ENCODE results near the gene ZNF177.
"Not testable (repeated sequence)": the region's sequence is repeated elsewhere in the genome, so short reads cannot be mapped to it uniquely, and the experiment has no call there.

Gene ZNF177

GRCh38 chr19:9362905-9363304, at the start of gene ZNF177:
Gene ZNF177 (plus strand): TSS chr19:9363013. CDS start chr19:9378312, 15,299 bp downstream.
- ATAC-seq, result no peak

GRCh38 chr19:9313756-9314155, 49.1 kb upstream of the ZNF177 start:
- no peak for ATAC-seq

GRCh38 chr19:9321338-9321737, 41.5 kb upstream of the ZNF177 start:
- no peak for ATAC-seq

DNA sequence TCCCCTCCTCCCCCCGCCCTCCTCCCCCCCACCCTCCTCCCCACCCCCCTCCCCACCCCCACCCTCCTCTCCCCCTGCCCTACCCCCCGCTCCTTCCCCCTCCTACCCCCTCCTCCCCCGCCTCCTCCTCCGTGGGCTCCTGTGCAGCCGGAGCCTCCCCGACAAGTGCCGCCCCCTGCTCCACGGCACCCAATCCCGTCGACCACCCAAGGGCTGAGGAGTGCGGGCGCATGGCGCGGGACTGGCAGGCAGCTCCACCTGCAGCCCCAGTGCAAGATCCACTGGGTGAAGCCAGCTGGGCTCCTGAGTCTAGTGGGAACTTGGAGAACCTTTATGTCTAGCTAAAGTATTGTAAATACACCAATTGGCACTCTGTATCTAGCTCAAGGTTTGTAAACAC, 41.1 kb upstream of the ZNF177 start:
- not testable (repeated sequence) for ATAC-seq

- not testable (repeated sequence) for ATAC-seq
Observed at GRCh38 chr19:9322201-9322600, 40.6 kb upstream of the ZNF177 start.

DNA sequence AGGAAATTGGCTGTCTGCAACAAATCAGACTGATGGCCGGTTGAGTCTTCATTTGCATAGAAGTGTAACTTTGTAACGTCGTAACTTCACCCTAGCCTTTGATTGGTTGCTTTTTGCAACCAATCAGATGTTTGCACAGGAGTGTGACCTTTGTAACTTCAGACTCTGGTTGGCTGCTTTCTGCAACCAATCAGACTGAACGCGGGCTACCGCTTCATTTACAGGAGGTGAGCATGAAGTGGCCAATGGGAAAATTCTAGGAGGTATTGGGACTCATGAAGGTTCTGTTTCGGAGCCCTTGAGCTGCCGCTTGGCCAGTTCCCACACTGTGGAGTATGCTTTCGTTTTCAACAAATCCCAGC, 39.3 kb upstream of the ZNF177 start:
- peak; percentile 39 for ATAC-seq

DNA sequence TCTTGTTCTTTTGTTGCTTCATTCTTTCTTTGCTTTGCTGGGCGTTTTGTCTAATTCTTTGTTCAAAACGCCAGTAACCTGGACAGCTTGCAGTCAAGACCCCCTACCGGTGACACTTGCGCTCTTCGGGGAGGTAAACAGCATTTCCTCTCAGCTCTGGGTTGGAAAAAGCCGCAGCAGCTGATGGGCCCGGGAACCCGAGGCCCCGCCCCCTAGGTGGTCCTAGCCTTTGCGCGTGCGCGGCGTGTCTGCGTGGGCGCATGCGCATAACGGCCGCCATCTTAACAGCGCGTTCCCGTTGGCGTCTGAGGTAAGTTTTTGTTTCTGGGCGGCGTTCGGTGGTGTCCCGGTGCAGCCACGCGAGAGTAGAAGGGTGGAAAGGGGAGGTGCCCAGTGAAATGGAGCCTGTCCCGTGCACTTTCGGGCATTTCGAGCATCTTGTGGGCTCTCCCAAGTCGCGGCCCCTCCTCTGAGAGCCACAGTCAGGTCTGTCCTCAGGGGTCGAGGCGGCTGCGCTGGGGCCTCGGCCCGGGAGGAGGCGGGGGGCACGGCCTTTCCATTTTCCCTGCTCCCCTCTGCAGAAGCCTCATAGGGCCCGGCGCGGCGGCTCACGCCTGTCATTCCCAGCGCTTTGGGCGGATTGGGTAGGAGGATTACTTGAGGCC, 38.8 kb upstream of the ZNF177 start, which contains the start of gene ZNF559:
Gene ZNF559 (plus strand): TSS at position 261 of the 665 bp plus-strand sequence. CDS start 14,371 bp downstream, outside the sequence.
- ATAC-seq, result peak; percentile 99

GRCh38 chr19:9324584-9324962, 38.2 kb upstream of the ZNF177 start:
- ATAC-seq, result no peak

- no peak for ATAC-seq
Observed at GRCh38 chr19:9329999-9330398, 32.8 kb upstream of the ZNF177 start.

DNA sequence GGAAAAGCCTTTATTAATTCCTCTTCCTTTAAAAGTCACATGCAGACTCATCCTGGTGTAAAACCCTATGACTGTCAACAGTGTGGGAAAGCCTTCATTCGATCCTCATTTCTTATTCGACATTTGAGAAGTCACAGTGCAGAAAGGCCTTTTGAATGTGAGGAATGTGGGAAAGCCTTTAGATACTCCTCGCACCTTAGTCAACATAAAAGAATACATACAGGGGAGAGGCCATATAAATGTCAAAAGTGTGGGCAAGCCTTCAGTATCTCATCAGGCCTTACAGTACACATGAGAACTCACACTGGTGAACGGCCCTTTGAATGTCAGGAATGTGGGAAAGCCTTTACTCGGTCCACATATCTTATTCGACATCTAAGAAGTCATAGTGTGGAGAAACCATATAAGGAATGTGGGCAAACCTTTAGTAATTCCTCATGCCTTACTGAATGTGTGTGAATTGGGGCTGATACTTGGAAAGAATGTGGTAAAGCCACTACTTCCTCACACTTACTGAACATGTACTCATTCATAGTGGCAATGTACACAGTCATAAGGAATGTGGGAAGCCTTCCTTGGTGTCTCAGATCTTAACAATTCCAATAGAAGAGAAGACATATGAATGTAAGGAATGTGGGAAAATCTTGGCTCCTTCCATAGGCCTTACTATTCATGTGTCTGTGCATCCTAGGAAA, 20.1 kb upstream of the ZNF177 start:
- no peak for ATAC-seq

DNA sequence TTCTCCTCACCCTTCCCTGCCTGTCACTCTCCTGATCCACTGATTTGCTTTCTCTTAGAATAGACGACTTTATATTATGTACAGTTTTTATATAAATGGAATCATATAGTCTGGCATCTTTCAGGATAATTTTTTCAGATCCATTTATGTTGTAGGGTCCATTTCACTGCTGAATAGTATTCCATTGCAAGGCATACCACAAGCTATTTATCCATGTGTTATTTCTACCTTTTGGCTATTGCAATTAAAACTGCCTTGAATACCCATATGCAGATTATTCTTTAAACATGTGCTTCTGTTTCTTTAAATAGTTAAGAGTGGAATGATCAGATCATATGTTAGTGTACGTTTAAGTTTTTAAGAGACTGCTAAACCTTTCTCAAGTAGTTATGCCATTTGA, 17.8 kb upstream of the ZNF177 start:
- ATAC-seq, result no peak

- no peak for ATAC-seq
Observed at GRCh38 chr19:9348253-9348652, 14.6 kb upstream of the ZNF177 start.

GRCh38 chr19:9348671-9349070, 14.1 kb upstream of the ZNF177 start:
- no peak for ATAC-seq

DNA sequence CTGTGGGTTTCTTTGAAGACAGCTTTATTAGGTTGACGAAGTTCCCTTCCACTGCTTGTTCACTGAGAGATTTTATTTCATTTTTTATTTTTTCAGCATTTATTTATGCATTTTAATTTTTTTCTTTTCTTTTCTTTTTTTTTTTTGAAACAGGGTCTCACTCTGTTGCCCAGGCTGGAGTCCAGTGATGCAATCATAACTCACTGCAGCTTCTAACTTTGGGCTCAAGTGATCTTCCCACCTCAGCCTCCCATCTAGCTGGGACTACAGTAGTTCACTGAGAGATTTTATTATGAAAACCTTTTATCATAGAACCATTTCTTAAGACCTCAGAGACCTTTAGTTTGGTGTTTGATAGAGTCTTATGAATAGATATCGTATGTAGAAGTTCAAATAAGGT, 10.3 kb upstream of the ZNF177 start:
- no peak for ATAC-seq

DNA sequence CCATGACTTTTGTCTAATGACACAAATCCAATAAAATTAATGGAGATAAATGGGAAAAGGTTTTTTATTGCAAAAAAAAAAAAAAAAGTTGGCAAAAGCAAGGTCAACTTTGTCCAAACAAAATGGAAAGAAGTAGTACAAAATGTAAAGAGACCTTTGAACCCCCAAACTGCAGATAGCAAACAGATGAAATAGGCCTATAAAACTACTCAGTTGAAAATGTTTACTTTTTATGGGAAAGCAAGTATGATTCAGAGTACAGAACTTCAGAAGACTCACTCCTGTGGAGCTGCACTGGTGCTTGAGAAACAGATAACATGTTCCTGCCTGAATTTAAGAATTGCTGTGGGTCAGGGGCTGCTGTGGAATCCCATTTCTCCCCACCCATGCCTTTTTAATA, 9.8 kb upstream of the ZNF177 start:
- no peak for ATAC-seq

DNA sequence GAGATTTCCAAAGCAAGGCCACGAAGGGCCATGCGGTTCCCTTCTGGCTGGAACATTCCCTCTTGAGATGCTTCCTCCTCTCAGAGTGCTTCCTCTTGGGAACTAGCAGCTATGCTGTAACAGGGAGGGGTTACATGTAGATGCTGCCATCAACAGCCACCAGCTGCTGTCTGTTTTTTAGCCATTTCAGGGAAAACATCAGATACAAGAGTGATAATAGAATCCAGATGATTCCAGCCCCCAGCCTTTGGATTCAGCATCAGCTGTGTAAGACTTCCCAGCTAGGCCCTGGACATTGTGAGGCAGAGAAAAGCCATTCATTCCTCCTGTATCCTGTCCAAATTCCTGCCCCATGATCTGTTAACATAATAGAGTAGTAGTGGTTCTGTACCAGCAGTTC, 8.2 kb upstream of the ZNF177 start:
- no peak for ATAC-seq

GRCh38 chr19:9370738-9371619, 8.2 kb downstream of the ZNF177 start:
- ATAC-seq, result no peak

- ATAC-seq, result no peak
Observed at GRCh38 chr19:9381361-9381785, 18.6 kb downstream of the ZNF177 start.

- ATAC-seq, result peak; percentile 53 to 82
Observed at GRCh38 chr19:9406798-9407352, 44.1 kb downstream of the ZNF177 start.

GRCh38 chr19:9407827-9408226, 45.0 kb downstream of the ZNF177 start:
- no peak for ATAC-seq

DNA sequence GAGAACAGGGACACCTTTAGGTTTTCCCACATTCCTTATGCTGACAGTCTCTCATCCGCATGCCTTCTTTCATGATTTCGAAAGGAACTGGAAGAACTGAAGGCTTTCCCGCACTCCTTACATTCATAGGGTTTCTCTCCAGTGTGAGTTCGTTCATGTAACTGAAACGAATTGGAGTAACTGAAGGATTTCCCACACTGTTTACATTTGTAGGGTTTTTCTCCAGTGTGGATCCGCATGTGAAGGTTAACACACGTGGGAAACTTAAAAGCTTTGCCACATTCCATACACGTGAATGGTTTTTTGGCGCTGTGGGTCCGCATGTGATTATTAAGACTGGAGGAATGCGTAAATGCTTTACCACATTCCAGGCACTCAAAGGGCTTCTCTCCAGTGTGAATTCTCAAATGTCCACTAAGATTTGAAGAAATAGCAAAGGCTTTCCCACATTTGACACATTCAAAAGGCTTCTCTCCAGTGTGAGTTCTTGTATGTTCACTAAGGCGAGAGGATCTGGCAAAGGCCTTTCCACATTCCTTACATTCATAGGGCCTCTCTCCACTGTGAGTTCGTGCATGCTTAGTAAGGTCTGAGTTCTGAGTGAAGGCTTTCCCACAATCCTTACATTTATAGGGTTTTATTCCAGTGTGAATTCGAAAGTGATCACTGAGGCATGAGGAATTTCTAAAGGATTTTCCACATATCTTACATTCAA, 50.6 kb downstream of the ZNF177 start:
- ATAC-seq, result no peak

- no peak for ATAC-seq
Observed at GRCh38 chr19:9427941-9428340, 65.1 kb downstream of the ZNF177 start.
